ENCODE measurements around the gene GMPS. TPM values are rescaled to one million over a fixed set of nuclear protein-coding genes. Genes with fewer than 3 reads are reported as not detected.

The GMPS gene
- total and polyA plus RNA-seq, 9 of the 15 experiments (the other 6 are each of a cell fraction or from before 2014, with no cell fraction given): 73.7 to 282 (median 156) TPM

DNA sequence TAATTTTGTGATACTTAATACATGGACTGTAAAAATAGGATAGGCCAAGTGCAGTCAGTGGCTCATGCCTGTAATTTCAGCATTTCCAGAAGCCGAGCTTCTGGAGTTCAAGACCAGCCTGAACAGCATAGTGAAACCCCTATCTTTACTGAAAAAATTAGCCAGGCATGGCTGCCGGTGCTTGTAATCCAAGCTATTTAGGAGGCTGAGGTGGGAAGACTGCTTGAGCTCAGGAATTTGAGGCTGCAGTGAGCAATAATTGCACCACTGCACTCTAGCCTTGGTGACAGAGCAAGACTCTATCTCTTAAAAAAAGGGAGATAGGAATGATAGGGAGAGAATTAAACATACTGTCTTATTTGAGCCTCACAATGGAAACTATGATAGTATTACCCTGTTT is 51.0 kb downstream of the GMPS start:
- 88% methylated on average over 2 of the region's 2 CpGs for WGBS (ENCODE audit: insufficient coverage, low coverage, missing lambda C conversion rate)
- H2AFZ ChIP-seq (ENCODE audit: low read depth, low read length): no peak overlapping the region
- H3K79me2 ChIP-seq (ENCODE audit: control insufficient read depth, insufficient read depth, low read length): no peaks in the 10 kb centered on the region
- ATAC-seq (no peak), FAIRE-seq (no peak), DNase-seq (ENCODE audit: extremely low read depth in 1 of 4, low spot score in 3 of 4) (no peak)
- H3K36me3 ChIP-seq (ENCODE audit: control insufficient read depth, insufficient read depth, low read length): peaks cover 92% of the 10 kb centered on the region
- no peaks in the 10 kb centered on the region for H3K4me1 ChIP-seq (replicated peaks in 1 of 2; ENCODE audit: control insufficient read depth in 2 of 2, insufficient read depth in 2 of 2, low read length in 2 of 2)
- no peak overlapping the region for H3K27ac ChIP-seq (ENCODE audit: extremely low read depth, low read depth, low read length)
- no TSS peak for BruUV-seq (replicated peaks)
- H3K4me3 ChIP-seq: no peak overlapping the region
- ChIA-PET CTCF (ENCODE audit: low intra/inter-chr PET ratio) (no interaction called here), POLR2A (interaction anchor here (1.2 kb wide), 1 partner anchor 12 kb away, joined by 3 read pairs; no protein-coding TSS in a partner anchor)
- no peaks in the 10 kb centered on the region for H3K27me3 ChIP-seq (ENCODE audit: control insufficient read depth in 2 of 2, insufficient read depth in 2 of 2, low read length in 2 of 2)
- intact Hi-C loops (cut with micrococcal nuclease): no loop called here
- no peaks in the 10 kb centered on the region for H3K9me3 ChIP-seq (replicated peaks; ENCODE audit: control insufficient read depth, insufficient read depth, low read depth, low read length)
- H4K20me1 ChIP-seq (replicated peaks; ENCODE audit: control insufficient read depth, insufficient read depth, low read length): no peaks in the 10 kb centered on the region
- in situ Hi-C loops (cut with MboI): no loop called here
- H3K9me1 ChIP-seq (ENCODE audit: control insufficient read depth, insufficient read depth, low read length): no peaks in the 10 kb centered on the region
- no peak overlapping the region for H3K4me2 ChIP-seq (ENCODE audit: insufficient read depth, low read length)
- no peak overlapping the region for H3K9ac ChIP-seq (ENCODE audit: insufficient read depth in 1 of 2, low read depth in 2 of 2, low read length in 2 of 2)
- TF ChIP-seq, protein P1, sequence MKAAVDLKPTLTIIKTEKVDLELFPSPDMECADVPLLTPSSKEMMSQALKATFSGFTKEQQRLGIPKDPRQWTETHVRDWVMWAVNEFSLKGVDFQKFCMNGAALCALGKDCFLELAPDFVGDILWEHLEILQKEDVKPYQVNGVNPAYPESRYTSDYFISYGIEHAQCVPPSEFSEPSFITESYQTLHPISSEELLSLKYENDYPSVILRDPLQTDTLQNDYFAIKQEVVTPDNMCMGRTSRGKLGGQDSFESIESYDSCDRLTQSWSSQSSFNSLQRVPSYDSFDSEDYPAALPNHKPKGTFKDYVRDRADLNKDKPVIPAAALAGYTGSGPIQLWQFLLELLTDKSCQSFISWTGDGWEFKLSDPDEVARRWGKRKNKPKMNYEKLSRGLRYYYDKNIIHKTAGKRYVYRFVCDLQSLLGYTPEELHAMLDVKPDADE (conservative IDR thresholded peaks at IDR 0.05; ENCODE audit: control insufficient read depth, low read depth, low read length): no peak
- TF ChIP-seq PRPF4 (IDR thresholded peaks at IDR 0.05; ENCODE audit: insufficient read depth, low read depth, low read length, poor library complexity, severe bottlenecking) (no peak), GTF2A2 (tag; IDR thresholded peaks at IDR 0.05) (no peak), MTF1 (CRISPR knock-in tag; IDR thresholded peaks at IDR 0.05; ENCODE audit: borderline replicate concordance) (no peak), PHF21A (IDR thresholded peaks at IDR 0.05; ENCODE audit: borderline replicate concordance, low read depth) (no peak), PCBP2 (IDR thresholded peaks at IDR 0.05; ENCODE audit: low read depth, low read length, poor library complexity, severe bottlenecking) (no peak), NFE2 (IDR thresholded peaks at IDR 0.05; ENCODE audit: low read depth) (no peak), GATA2 (CRISPR knock-in tag; IDR thresholded peaks at IDR 0.05) (no peak), NELFE (IDR thresholded peaks at IDR 0.05; ENCODE audit: insufficient read depth, insufficient read length) (no peak), STAT5A (IDR thresholded peaks at IDR 0.05; ENCODE audit: borderline replicate concordance, low read length) (no peak), ZNF224 (CRISPR knock-in tag; IDR thresholded peaks at IDR 0.05) (no peak), DPF2 (IDR thresholded peaks at IDR 0.05) (no peak), SMARCA5 (IDR thresholded peaks at IDR 0.05) (no peak)
- TF ChIP-seq, protein P2, sequence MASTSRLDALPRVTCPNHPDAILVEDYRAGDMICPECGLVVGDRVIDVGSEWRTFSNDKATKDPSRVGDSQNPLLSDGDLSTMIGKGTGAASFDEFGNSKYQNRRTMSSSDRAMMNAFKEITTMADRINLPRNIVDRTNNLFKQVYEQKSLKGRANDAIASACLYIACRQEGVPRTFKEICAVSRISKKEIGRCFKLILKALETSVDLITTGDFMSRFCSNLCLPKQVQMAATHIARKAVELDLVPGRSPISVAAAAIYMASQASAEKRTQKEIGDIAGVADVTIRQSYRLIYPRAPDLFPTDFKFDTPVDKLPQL (IDR thresholded peaks at IDR 0.05; ENCODE audit: extremely low read depth, insufficient read length): no peak
- TF ChIP-seq, protein P3, sequence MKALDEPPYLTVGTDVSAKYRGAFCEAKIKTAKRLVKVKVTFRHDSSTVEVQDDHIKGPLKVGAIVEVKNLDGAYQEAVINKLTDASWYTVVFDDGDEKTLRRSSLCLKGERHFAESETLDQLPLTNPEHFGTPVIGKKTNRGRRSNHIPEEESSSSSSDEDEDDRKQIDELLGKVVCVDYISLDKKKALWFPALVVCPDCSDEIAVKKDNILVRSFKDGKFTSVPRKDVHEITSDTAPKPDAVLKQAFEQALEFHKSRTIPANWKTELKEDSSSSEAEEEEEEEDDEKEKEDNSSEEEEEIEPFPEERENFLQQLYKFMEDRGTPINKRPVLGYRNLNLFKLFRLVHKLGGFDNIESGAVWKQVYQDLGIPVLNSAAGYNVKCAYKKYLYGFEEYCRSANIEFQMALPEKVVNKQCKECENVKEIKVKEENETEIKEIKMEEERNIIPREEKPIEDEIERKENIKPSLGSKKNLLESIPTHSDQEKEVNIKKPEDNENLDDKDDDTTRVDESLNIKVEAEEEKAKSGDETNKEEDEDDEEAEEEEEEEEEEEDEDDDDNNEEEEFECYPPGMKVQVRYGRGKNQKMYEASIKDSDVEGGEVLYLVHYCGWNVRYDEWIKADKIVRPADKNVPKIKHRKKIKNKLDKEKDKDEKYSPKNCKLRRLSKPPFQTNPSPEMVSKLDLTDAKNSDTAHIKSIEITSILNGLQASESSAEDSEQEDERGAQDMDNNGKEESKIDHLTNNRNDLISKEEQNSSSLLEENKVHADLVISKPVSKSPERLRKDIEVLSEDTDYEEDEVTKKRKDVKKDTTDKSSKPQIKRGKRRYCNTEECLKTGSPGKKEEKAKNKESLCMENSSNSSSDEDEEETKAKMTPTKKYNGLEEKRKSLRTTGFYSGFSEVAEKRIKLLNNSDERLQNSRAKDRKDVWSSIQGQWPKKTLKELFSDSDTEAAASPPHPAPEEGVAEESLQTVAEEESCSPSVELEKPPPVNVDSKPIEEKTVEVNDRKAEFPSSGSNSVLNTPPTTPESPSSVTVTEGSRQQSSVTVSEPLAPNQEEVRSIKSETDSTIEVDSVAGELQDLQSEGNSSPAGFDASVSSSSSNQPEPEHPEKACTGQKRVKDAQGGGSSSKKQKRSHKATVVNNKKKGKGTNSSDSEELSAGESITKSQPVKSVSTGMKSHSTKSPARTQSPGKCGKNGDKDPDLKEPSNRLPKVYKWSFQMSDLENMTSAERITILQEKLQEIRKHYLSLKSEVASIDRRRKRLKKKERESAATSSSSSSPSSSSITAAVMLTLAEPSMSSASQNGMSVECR (CRISPR knock-in tag; IDR thresholded peaks at IDR 0.05): no peak
- TF ChIP-seq, protein P4, sequence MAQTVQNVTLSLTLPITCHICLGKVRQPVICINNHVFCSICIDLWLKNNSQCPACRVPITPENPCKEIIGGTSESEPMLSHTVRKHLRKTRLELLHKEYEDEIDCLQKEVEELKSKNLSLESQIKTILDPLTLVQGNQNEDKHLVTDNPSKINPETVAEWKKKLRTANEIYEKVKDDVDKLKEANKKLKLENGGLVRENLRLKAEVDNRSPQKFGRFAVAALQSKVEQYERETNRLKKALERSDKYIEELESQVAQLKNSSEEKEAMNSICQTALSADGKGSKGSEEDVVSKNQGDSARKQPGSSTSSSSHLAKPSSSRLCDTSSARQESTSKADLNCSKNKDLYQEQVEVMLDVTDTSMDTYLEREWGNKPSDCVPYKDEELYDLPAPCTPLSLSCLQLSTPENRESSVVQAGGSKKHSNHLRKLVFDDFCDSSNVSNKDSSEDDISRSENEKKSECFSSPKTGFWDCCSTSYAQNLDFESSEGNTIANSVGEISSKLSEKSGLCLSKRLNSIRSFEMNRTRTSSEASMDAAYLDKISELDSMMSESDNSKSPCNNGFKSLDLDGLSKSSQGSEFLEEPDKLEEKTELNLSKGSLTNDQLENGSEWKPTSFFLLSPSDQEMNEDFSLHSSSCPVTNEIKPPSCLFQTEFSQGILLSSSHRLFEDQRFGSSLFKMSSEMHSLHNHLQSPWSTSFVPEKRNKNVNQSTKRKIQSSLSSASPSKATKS (CRISPR knock-in tag; IDR thresholded peaks at IDR 0.05): no peak

Measured in K562 (cell line).